Stimulated activated CD4-positive, alpha-beta T cell treated with anti-CD3 and anti-CD28 coated beads, Interleukin-12 subunit alpha, Interleukin-12 subunit beta, amount 100 ng/mL, for 24 hours (primary cell): ENCODE data around the gene DNAI2.

Source experiments
- DNase-seq, 2 experiments: peaks; one replicate each; pipeline ENCODE4 v3.0.0-alpha.2; 2020; ENCODE audit warnings: low read depth in 2 of 2

DNAI2 gene

DNA sequence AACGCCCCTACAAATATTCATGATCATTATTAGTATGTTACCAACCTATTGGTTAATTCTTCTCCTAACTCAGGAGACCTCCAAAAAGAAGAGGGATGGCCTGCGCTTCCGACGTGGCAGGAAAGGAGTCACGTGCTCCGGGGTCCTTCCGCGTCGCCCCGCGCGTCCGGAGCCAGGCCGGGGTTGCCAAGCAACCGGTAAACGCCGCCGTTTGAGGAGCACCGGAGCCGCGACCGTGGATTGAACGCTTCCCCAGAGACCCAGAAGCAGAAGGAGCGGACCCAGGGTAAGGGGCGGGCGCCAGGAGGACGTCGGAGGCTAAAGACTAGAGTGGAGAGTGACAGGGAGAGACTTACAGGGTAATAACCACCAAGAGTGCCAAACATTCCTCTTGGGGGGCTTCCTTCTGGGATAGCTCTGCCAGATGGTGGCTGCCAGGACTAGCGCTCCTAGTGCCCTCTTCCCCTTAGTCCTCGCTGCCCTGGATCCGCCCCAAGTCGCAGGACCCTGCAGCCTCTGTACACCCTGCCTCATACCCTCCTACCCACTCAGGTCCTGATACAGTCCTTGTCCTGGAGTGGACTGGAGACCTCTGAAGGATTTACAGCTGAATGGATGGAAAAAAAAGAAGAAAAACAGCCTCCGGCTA lies at the start of gene DNAI2:
TSS of gene DNAI2 (plus strand) at position 175 of the 649 bp plus-strand sequence. CDS start 7,584 bp downstream, outside the sequence.
- DNase-seq: no peak

DNA sequence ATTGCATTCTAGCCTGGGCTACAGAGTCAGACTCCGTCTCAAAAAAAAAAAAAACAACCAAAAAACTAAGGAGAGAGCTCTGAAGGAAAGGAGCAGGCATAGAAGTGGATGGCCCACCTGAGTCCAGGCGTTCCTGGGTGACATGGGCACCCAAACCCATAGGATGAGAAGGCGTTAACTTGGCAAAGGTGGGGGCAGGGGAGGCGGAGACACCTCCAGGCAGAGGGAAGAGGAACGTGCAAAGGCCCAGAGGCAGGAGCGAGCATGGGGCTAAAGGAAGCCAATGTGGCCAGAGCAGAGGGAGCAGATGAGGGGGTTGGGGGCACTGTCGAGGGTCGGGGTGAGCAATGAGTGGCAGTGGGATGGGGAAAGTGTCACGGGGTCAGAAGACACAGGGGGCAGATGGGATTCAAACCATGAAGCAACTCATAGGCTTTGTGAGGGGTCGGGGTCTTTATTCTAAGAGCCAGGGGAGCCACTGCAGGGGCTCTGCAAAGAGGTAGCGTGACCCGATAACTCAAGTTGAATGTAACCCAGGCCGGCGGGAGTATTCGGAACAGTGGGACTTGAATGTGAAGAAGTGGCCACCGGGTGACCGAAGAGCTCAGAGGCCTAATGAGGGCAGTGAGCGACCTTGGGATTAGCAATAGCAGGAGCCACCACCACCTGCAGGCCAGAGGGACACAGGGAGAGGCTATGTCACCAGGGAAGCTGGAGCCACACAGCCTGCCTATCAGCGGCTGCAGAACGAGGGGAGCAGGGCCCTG lies 48.9 kb upstream of the DNAI2 start:
- DNase-seq: no peak

DNA sequence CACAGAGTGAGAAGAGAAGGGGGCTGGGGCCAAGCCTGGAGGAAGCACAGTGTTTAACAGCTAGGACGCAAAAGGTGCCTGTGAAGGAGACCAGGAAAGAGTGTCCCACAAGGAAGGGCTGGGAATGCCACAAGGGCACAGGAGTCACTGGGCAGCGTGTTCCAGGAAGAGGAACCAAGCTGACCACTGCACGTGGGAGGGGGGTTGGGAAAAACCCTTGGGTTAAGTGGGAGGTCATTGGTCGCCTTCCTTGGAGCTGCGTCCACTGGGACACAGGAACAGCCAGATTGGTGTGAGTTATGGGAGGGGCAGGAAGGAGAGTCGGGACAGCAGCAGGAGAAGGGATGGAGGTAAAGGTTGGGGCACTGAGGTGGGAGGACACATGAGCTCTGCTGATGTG lies 47.8 kb upstream of the DNAI2 start:
- DNase-seq: no peak

GRCh38 chr17:74227271-74228080 lies 46.6 kb upstream of the DNAI2 start:
- DNase-seq: no peak

DNA sequence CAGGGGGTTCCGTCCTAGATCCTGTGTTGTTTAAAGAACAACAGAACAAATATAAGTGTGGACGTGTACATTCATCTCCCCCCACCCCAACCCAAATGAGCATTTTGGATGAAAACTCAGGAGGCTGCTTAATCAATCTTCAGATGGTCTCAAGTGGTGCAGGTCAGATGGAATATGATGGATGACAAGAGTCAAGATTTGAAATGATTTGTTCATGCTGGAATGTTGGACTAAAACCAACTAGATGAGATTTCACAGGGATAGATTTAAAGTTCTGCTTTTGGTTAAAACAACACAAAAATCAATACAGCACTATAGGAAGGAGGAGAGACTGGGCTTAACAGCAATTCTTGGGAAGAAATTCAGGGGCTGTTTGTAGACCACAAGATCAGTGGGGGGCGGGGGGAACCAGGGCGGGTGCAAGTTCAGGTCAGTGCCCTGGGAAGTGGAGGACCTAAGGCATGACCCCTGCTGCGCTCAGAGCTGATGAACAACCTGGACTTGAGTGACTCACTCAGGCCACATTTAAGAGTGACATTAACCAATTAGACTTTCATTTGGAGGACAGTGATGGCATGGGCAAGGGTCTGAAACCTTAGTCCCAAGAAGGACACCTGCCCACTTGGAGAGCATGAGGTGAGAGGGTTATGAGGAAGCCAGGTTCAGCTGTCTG lies 45.6 kb upstream of the DNAI2 start:
- no peak for DNase-seq

- no peak for DNase-seq
These were observed 43.1 kb upstream of the DNAI2 start for GRCh38 chr17:74230896-74231295.

GRCh38 chr17:74231928-74232907 lies 41.8 kb upstream of the DNAI2 start:
- no peak for DNase-seq

DNA sequence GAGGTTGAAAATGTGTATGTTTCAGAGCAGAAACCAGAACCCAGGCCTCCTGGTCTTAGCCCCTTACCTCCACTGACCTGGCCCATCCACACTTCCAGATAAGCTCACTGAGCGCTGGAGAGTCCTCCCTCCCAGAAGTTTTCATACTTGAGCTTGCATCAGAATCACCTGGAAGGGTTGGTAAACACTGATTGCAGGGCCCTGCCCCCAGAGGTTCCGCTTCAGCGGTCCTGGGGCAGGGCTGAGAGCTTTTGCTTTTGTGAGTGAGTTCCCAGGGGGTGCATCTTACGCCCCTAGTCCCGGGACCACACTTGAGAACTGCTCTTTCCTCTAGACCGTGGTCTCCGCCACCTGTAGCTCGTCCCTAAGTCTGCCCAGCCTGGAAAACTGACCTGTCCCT lies 40.1 kb upstream of the DNAI2 start:
- no peak for DNase-seq

- DNase-seq: no peak
These were observed 39.5 kb upstream of the DNAI2 start for GRCh38 chr17:74234486-74234885.

GRCh38 chr17:74235040-74235581 lies 38.9 kb upstream of the DNAI2 start:
- no peak for DNase-seq

GRCh38 chr17:74235911-74236371 lies 38.1 kb upstream of the DNAI2 start:
- no peak for DNase-seq

- no peak for DNase-seq
These were observed 36.7 kb upstream of the DNAI2 start for GRCh38 chr17:74237321-74237720.

DNA sequence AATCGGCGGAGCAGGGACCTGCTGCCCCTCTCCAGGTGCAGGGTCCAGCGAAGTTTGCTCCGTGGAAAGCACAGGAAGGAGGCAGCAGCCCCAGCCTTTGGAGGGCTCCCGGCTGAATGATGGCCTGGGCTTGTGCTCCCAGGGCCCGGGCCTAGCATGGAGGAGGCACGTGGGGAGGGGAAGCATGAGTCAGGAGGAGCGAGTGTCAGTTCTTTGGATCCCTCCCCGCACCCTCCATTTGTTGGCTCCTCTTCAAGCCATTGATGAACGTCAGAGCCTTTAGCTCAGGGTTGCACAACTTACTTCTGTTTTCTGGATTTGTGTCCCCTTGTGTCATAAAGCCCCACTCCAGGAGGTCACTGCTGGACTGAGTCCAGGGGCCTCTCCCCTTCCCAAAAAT lies 34.9 kb upstream of the DNAI2 start:
- DNase-seq: no peak

- no peak for DNase-seq
These were observed 33.3 kb upstream of the DNAI2 start for GRCh38 chr17:74240618-74241205.

- no peak for DNase-seq
These were observed 32.6 kb upstream of the DNAI2 start for GRCh38 chr17:74241431-74241830.

DNA sequence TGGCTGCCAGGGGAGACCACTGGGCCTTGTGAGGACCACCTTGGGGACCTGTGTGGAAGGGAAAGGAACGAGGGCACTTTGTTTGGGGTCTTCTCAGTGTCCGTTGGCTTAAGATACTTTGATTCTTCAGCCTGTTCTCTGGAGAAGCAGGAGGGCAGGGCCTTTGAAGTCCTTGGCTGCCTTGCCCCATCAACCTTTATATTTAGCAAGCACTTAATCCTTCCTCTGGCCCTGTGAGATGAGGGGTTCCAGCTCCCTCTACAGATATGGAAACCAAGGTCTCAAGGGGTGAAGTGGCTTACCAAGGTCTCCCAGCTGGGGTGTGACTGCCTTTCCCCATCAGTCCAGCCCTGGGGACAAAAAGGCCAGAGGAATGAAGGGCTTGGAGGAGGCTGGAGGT lies 32.2 kb upstream of the DNAI2 start:
- no peak for DNase-seq

GRCh38 chr17:74243013-74243755 lies 30.9 kb upstream of the DNAI2 start:
- DNase-seq: no peak

GRCh38 chr17:74244128-74244527 lies 29.9 kb upstream of the DNAI2 start:
- DNase-seq: no peak

DNA sequence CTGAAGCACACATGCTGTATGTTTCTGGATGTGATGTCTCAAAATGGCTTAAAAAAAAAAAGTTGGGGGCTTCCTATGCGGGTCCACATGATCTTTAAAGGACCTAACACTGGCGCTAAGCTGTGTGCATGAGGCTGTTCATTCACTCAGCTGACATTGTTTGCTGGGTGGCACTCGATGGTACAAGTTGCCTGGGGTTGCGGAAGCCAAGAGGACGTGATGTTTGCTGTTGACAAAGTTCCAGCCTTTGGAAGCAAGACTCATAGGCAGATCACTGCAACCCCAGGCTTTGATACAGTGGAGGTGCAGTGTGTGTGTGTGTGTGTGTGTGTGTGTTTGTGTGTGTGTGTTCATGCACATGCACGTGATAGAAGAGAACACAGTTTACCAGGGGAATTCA lies 29.5 kb upstream of the DNAI2 start:
- no peak for DNase-seq
